H1 (cell line): ENCODE results near the gene STIL. TPM values are rescaled to one million over a fixed set of nuclear protein-coding genes. Genes with fewer than 3 reads are reported as not detected.

Experiments used
- CTCF ChIA-PET: fragments of 300-600 bp; sonication (Branson Sonifier 250); formaldehyde crosslinking; loops from one replicate; lab custom pipeline; 2021; ENCODE audit not compliant: partially characterized antibody; lab: Charles Lee
- POLR2A ChIA-PET: fragments of 300-600 bp; sonication (Branson Sonifier 250); formaldehyde crosslinking; loops from one replicate; lab custom pipeline; 2021; ENCODE audit warnings: inconsistent platforms; ENCODE audit not compliant: partially characterized antibody; lab: Charles Lee
- DNase-seq, 2 experiments: peaks; one replicate each; pipeline versions ENCODE4 v3.0.0 to v3.0.0-alpha.2; 2010 to 2022; ENCODE audit warnings: low spot score in 2 of 2, low read depth in 1 of 2, mixed read lengths in 1 of 2
- FAIRE-seq: peaks from 2 replicates; lab custom pipeline; 2011; peaks lifted over from hg19 to GRCh38; lab: Jason Lieb, UNC
- H2AFZ ChIP-seq: 2 replicates; pipeline ENCODE4 v1.8.1; 2012; ENCODE audit warnings: low read length, inconsistent platforms
- H2AK5ac ChIP-seq: 2 replicates; pipeline ENCODE4 v1.6.1; 2013; ENCODE audit warnings: low read depth, low read length
- H2BK120ac ChIP-seq: replicated peaks from 2 replicates; pipeline ENCODE3; 2013; ENCODE audit warnings: low read depth, low read length, inconsistent platforms
- H2BK12ac ChIP-seq: 2 replicates; pipeline ENCODE4 v1.6.1; 2013; ENCODE audit warnings: low read depth, low read length
- H2BK15ac ChIP-seq: 2 replicates; pipeline ENCODE4 v1.6.1; 2013; ENCODE audit warnings: low read length
- H2BK20ac ChIP-seq: 2 replicates; pipeline ENCODE4 v1.6.1; 2013; ENCODE audit warnings: low read length
- H2BK5ac ChIP-seq: 2 replicates; pipeline ENCODE4 v1.6.1; 2013; ENCODE audit warnings: low read depth, low read length
- H3K14ac ChIP-seq: 2 replicates; pipeline ENCODE4 v1.6.1; 2013; ENCODE audit warnings: inconsistent platforms; ENCODE audit not compliant: insufficient read length
- H3K18ac ChIP-seq: 2 replicates; pipeline ENCODE4 v1.6.1; 2013; ENCODE audit warnings: low read length; ENCODE audit errors: extremely low read depth
- H3K23ac ChIP-seq: 2 replicates; pipeline ENCODE4 v1.6.1; 2013; ENCODE audit warnings: inconsistent platforms; ENCODE audit not compliant: insufficient read length
- H3K23me2 ChIP-seq: 2 replicates; pipeline ENCODE4 v1.6.1; 2013; ENCODE audit warnings: low read depth, low read length
- H3K27ac ChIP-seq: 2 replicates; pipeline ENCODE4 v1.6.1; 2011; ENCODE audit warnings: low read depth, low read length, inconsistent platforms
- H3K27me3 ChIP-seq, 4 experiments: replicated peaks in 1 of 4; 1 replicate in 1 of 4; 2 replicates in 3 of 4; pipeline versions ENCODE4 v1.6.1 to v1.8.1; 2011 to 2013; ENCODE audit warnings: low read length in 3 of 4, mild to moderate bottlenecking in 3 of 4, inconsistent platforms in 2 of 4, mixed read lengths in 2 of 4, moderate library complexity in 1 of 4; ENCODE audit not compliant: control insufficient read depth in 3 of 4, insufficient read depth in 3 of 4; ENCODE audit errors: extremely low read depth in 1 of 4
- H3K36me3 ChIP-seq, 4 experiments: 2 replicates each; pipeline versions ENCODE4 v1.6.1 to v1.8.1; 2011 to 2013; ENCODE audit warnings: mild to moderate bottlenecking in 4 of 4, low read length in 3 of 4, moderate library complexity in 2 of 4, control low read depth in 1 of 4, inconsistent platforms in 1 of 4; ENCODE audit not compliant: insufficient read depth in 4 of 4, control insufficient read depth in 2 of 4
- H3K4ac ChIP-seq: replicated peaks from 2 replicates; pipeline ENCODE3; 2013; ENCODE audit warnings: low read length, low read depth, mixed read lengths, inconsistent platforms; ENCODE audit not compliant: insufficient read length
- H3K4me1 ChIP-seq, 4 experiments: replicated peaks in 1 of 4; 1 replicate in 1 of 4; 2 replicates in 3 of 4; pipeline versions ENCODE4 v1.6.1 to v1.8.1; 2011 to 2013; ENCODE audit warnings: low read length in 3 of 4, inconsistent platforms in 2 of 4, mixed read lengths in 1 of 4; ENCODE audit not compliant: insufficient read depth in 4 of 4, control insufficient read depth in 3 of 4
- H3K4me2 ChIP-seq, 2 experiments: 2 replicates each; pipeline versions ENCODE4 v1.6.1 to v1.8.1; 2011 to 2013; ENCODE audit warnings: low read depth in 2 of 2, low read length in 2 of 2, control low read depth in 1 of 2, inconsistent platforms in 1 of 2, mild to moderate bottlenecking in 1 of 2; ENCODE audit not compliant: insufficient read depth in 1 of 2
- H3K4me3 ChIP-seq, 4 experiments: fragments of 200-600, 300-600 bp in 1 of 4; sonication (generic), shearing (Covaris generic), sonication (Bioruptor Twin) in 1 of 4; 2 replicates each; pipeline versions ENCODE4 v1.5.1 to v1.8.1; 2011 to 2016; ENCODE audit warnings: low read length in 4 of 4, low read depth in 3 of 4, control low read depth in 2 of 4, inconsistent platforms in 2 of 4, mild to moderate bottlenecking in 2 of 4, mixed read lengths in 1 of 4, moderate library complexity in 1 of 4; ENCODE audit not compliant: insufficient read depth in 2 of 4; ENCODE audit errors: extremely low read depth in 1 of 4
- H3K56ac ChIP-seq: replicated peaks from 2 replicates; pipeline ENCODE3; 2013; ENCODE audit warnings: low read depth, mild to moderate bottlenecking, mixed read lengths, low read length, inconsistent platforms; ENCODE audit not compliant: insufficient read length
- H3K79me1 ChIP-seq: 2 replicates; pipeline ENCODE4 v1.6.1; 2013; ENCODE audit warnings: low read depth, low read length, control low read depth
- H3K79me2 ChIP-seq, 2 experiments: 2 replicates each; pipeline versions ENCODE4 v1.6.1 to v1.8.1; 2012 to 2013; ENCODE audit warnings: low read length in 2 of 2, mild to moderate bottlenecking in 2 of 2, inconsistent platforms in 1 of 2; ENCODE audit not compliant: insufficient read depth in 2 of 2, control insufficient read depth in 1 of 2
- H3K9ac ChIP-seq, 4 experiments: replicated peaks in 1 of 4; 1 replicate in 1 of 4; 2 replicates in 3 of 4; pipeline versions ENCODE4 v1.6.1 to v1.8.1; 2011 to 2013; ENCODE audit warnings: low read depth in 3 of 4, low read length in 3 of 4, control low read depth in 2 of 4, mild to moderate bottlenecking in 2 of 4, moderate library complexity in 2 of 4, inconsistent platforms in 1 of 4; ENCODE audit errors: extremely low read depth in 1 of 4
- H3K9me3 ChIP-seq, 2 experiments: 2 replicates each; pipeline versions ENCODE4 v1.6.1 to v1.8.1; 2012 to 2013; ENCODE audit warnings: mild to moderate bottlenecking in 2 of 2, moderate library complexity in 2 of 2, control low read depth in 1 of 2, inconsistent platforms in 1 of 2, low read depth in 1 of 2, low read length in 1 of 2, mixed read lengths in 1 of 2; ENCODE audit not compliant: insufficient read depth in 2 of 2
- H4K20me1 ChIP-seq, 2 experiments: replicated peaks in 1 of 2; 2 replicates each; pipeline versions ENCODE3 to v1.8.1; 2011 to 2013; ENCODE audit warnings: inconsistent platforms in 2 of 2, low read length in 2 of 2, mild to moderate bottlenecking in 1 of 2; ENCODE audit not compliant: insufficient read depth in 2 of 2, control insufficient read depth in 1 of 2
- H4K5ac ChIP-seq: 2 replicates; pipeline ENCODE4 v1.6.1; 2013; ENCODE audit warnings: low read length, low read depth, mixed read lengths, inconsistent platforms; ENCODE audit not compliant: insufficient read length
- H4K8ac ChIP-seq: 2 replicates; pipeline ENCODE4 v1.8.0; 2013; ENCODE audit warnings: mild to moderate bottlenecking, moderate library complexity, low read length, inconsistent platforms; ENCODE audit not compliant: insufficient read depth; ENCODE audit errors: extremely low read depth
- H4K91ac ChIP-seq: replicated peaks from 2 replicates; pipeline ENCODE3; 2013; ENCODE audit warnings: low read length, mixed read lengths, inconsistent platforms; ENCODE audit not compliant: insufficient read length
- EZH2 ChIP-seq: fragments of 200-600 bp; sonication (generic); IDR thresholded peaks from 2 replicates; pipeline ENCODE4 v1.7.1; 2012; ENCODE audit warnings: low read depth, mild to moderate bottlenecking, moderate library complexity, low read length, inconsistent platforms; ENCODE audit not compliant: severe bottlenecking
- KDM4A ChIP-seq: IDR thresholded peaks from one replicate; pipeline ENCODE4 v1.7.1; 2012; ENCODE audit warnings: low read depth, mild to moderate bottlenecking, moderate library complexity, low read length, inconsistent platforms; ENCODE audit not compliant: severe bottlenecking
- POLR2A ChIP-seq, 2 experiments: IDR thresholded peaks; 1 replicate in 1 of 2; 2 replicates in 1 of 2; pipeline ENCODE4 v1.6.1; 2011; ENCODE audit warnings: low read depth in 2 of 2, low read length in 2 of 2, mild to moderate bottlenecking in 2 of 2; ENCODE audit errors: control extremely low read depth in 1 of 2
- SP2 ChIP-seq: IDR thresholded peaks from 2 replicates; pipeline ENCODE4 v1.6.1; 2012; ENCODE audit warnings: mild to moderate bottlenecking, low read length, inconsistent platforms
- SUZ12 ChIP-seq: fragments of 200-600 bp; sonication (generic); IDR thresholded peaks from 2 replicates; pipeline ENCODE4 v1.6.1; 2012; ENCODE audit warnings: mild to moderate bottlenecking, inconsistent platforms, low read length, moderate library complexity, mixed read lengths
- WGBS, 2 experiments: shearing (Covaris generic) in 1 of 2; methylation state at CpG; one replicate each; pipeline versions ENCODE4 v1.1.6 to v1.1.7; 2013 to 2015; ENCODE audit warnings: low lambda C conversion rate in 2 of 2, mixed read lengths in 2 of 2, inconsistent platforms in 1 of 2, low coverage in 1 of 2, missing lambda C conversion rate in 1 of 2; ENCODE audit not compliant: insufficient replicate concordance in 2 of 2, insufficient coverage in 1 of 2, insufficient read length in 1 of 2; ENCODE audit errors: extremely low coverage in 1 of 2, missing lambda C conversion rate in 1 of 2; 5-methylcytosine and 5-hydroxymethylcytosine counted together
- polyA plus RNA-seq, 7 experiments: library from polyadenylated mRNA; depleted of rRNA in 3 of 7; stranded (reverse) in 5 of 7; unstranded in 2 of 7; fragments of >200 nt in 5 of 7; fragments of 200-250 nt in 2 of 7; gene quantifications; 1 replicate in 5 of 7; 2 replicates in 1 of 7; 4 replicates in 1 of 7; pipeline versions ENCODE4 v1.2.1 to v1.2.3, GENCODE V29; 2011 to 2013; ENCODE audit warnings: missing spikeins in 2 of 7, mixed read lengths in 2 of 7
- total RNA-seq: library from RNA; stranded (reverse); fragmentation: NEBNext Ultra II Directional; extraction: Animal tissue kit (Norgen Biotek cat#: 25700); gene quantifications from 2 replicates; pipeline ENCODE4 v1.2.1, GENCODE V29; 2021

The STIL gene
- total and polyA plus RNA-seq, 2 of the 8 experiments (the other 6 are each of a cell fraction or from before 2014, with no cell fraction given), result 13.6 to 25.1 TPM

GRCh38 chr1:47224676-47225399 lies 89.1 kb downstream of the STIL start:
- POLR2A ChIA-PET, result interaction anchor here (1.8 kb wide), 1 partner anchor 10 kb away, joined by 3 read pairs; no protein-coding TSS in a partner anchor
- H3K56ac ChIP-seq, result no peak overlapping the region
- H3K14ac ChIP-seq, result no peak overlapping the region
- H2BK15ac ChIP-seq, result peak overlapping the region; percentile 96
- peak overlapping the region; percentile 97 for H2BK12ac ChIP-seq
- H3K79me1 ChIP-seq, result no peaks in the 10 kb centered on the region
- peak in 1 of 2 experiments; percentile 60 for DNase-seq
- no peak overlapping the region for H2AFZ ChIP-seq
- FAIRE-seq, result no peak
- H3K18ac ChIP-seq, result no peak overlapping the region
- peaks cover 8% of the 10 kb centered on the region for H3K23me2 ChIP-seq
- no peaks in the 10 kb centered on the region; a peak in 1 of 8 replicates for H3K36me3 ChIP-seq
- H2BK20ac ChIP-seq, result peak overlapping the region; percentile 72; the same call in 1 of the 2 replicates
- H3K4ac ChIP-seq, result no peak overlapping the region
- H2AK5ac ChIP-seq, result peak overlapping the region; percentile 48; the same call in 1 of the 2 replicates
- CTCF ChIA-PET, result interaction anchor here (0.7 to 4.2 kb wide), 7 partner anchors 10 to 45 kb away, joined by 3 to 25 read pairs (median 3); no protein-coding TSS in a partner anchor
- no peak overlapping the region for H2BK5ac ChIP-seq
- H4K8ac ChIP-seq, result peak overlapping the region; percentile 83; the same call in 1 of the 2 replicates
- peak overlapping the region; percentile 11 to 54 (median 17); a peak in 7 of 8 replicates for H3K4me3 ChIP-seq
- no peak overlapping the region for H3K27ac ChIP-seq
- H4K5ac ChIP-seq, result no peak overlapping the region
- H4K91ac ChIP-seq, result peak overlapping the region; percentile 66
- no peak overlapping the region for H3K9ac ChIP-seq
- no peak overlapping the region for H3K23ac ChIP-seq
- no peaks in the 10 kb centered on the region for H3K79me2 ChIP-seq
- peaks cover 86 to 100% (median 94%) of the 10 kb centered on the region in 4 experiments for H3K27me3 ChIP-seq
- TF ChIP-seq KDM4A (peak; percentile 6), POLR2A (IDR thresholded peaks at IDR 0.05; ENCODE audit: control extremely low read depth in 1 of 2, low read depth in 2 of 2, low read length in 2 of 2) (no peak), EZH2 (peak; percentile 86), SP2 (no peak), SUZ12 (peak; percentile 91)
- TF ChIP-seq, all 59 proteins: peak for 3
- peaks cover 5 to 16% of the 10 kb centered on the region in 2 experiments for H4K20me1 ChIP-seq
- H2BK120ac ChIP-seq, result no peak overlapping the region
- H3K9me3 ChIP-seq, result no peaks in the 10 kb centered on the region
- 9% methylated on average over 25 of the region's 30 CpGs; no CpG with 5 or more reads in 1 of the 2 experiments for WGBS, 2 experiments
- peaks cover 7 to 35% (median 26%) of the 10 kb centered on the region in 4 experiments for H3K4me1 ChIP-seq
- peak overlapping the region; percentile 67 to 71 for H3K4me2 ChIP-seq
